Hepatocyte (in vitro differentiated cells): Measurements from ENCODE around the gene ETHE1.

Experiments used
- EZH2 ChIP-seq: fragments of 200-600 bp; sonication (generic); IDR thresholded peaks from 2 replicates; pipeline ENCODE4 v1.6.1; 2016; ENCODE audit warnings: antibody characterized with exemption, mild to moderate bottlenecking, borderline replicate concordance
- TF ChIP-seq, protein P1 (sequence below): fragments of 200-600 bp; sonication (generic); IDR thresholded peaks from 2 replicates; pipeline ENCODE4 v1.5.1; 2016; ENCODE audit warnings: antibody characterized with exemption, mild to moderate bottlenecking; ENCODE audit not compliant: poor library complexity

GRCh38 chr19:43505186-43505456 lies 21.9 kb downstream of the ETHE1 start:
- TF ChIP-seq, protein P1, sequence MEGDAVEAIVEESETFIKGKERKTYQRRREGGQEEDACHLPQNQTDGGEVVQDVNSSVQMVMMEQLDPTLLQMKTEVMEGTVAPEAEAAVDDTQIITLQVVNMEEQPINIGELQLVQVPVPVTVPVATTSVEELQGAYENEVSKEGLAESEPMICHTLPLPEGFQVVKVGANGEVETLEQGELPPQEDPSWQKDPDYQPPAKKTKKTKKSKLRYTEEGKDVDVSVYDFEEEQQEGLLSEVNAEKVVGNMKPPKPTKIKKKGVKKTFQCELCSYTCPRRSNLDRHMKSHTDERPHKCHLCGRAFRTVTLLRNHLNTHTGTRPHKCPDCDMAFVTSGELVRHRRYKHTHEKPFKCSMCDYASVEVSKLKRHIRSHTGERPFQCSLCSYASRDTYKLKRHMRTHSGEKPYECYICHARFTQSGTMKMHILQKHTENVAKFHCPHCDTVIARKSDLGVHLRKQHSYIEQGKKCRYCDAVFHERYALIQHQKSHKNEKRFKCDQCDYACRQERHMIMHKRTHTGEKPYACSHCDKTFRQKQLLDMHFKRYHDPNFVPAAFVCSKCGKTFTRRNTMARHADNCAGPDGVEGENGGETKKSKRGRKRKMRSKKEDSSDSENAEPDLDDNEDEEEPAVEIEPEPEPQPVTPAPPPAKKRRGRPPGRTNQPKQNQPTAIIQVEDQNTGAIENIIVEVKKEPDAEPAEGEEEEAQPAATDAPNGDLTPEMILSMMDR, result no peak
- TF ChIP-seq EZH2, result no peak
